Tibial nerve (tissue), 4 donors: Measurements from ENCODE around the gene CRYBB1. TPM values are rescaled to one million over a fixed set of nuclear protein-coding genes. Genes with fewer than 3 reads are reported as not detected.

Source experiments
- DNase-seq, 2 donors: peaks; one replicate each; pipeline ENCODE4 v3.0.0-alpha.2; 2019; ENCODE audit warnings: low spot score in 2 of 2
- H3K27ac ChIP-seq, 4 donors: fragments of 200-600 bp; sonication (generic) in 3 of 4; one replicate each; pipeline ENCODE4 v1.5.1; 2017 to 2019; ENCODE audit warnings: mild to moderate bottlenecking in 1 of 4
- H3K27me3 ChIP-seq, 2 donors: fragments of 200-600 bp; sonication (generic) in 1 of 2; one replicate each; pipeline versions ENCODE4 v1.5.1 to v1.6.0; 2017 to 2019
- H3K36me3 ChIP-seq, 3 donors: fragments of 200-600 bp; sonication (generic); one replicate each; pipeline ENCODE4 v1.5.1; 2018 to 2019
- H3K4me1 ChIP-seq, 4 donors: fragments of 200-600 bp; sonication (generic) in 3 of 4; one replicate each; pipeline ENCODE4 v1.5.1; 2017 to 2019
- H3K4me3 ChIP-seq, 4 donors: fragments of 200-600 bp; sonication (generic) in 3 of 4; one replicate each; pipeline ENCODE4 v1.5.1; 2017 to 2019; ENCODE audit warnings: mild to moderate bottlenecking in 1 of 4, moderate library complexity in 1 of 4
- H3K9me3 ChIP-seq, 4 donors: fragments of 200-600 bp; sonication (generic) in 3 of 4; one replicate each; pipeline ENCODE4 v1.5.1; 2017 to 2019
- CTCF ChIP-seq, 5 experiments: fragments of 200-600 bp in 3 of 5; fragments of 450-650 bp in 2 of 5; sonication (generic) in 3 of 5; IDR thresholded peaks; one replicate each; pipeline ENCODE4 v1.5.1; 2016 to 2019; ENCODE audit warnings: antibody characterized with exemption in 5 of 5, mild to moderate bottlenecking in 3 of 5, moderate library complexity in 2 of 5
- EP300 ChIP-seq, 2 donors: sonication (generic); formaldehyde crosslinking; IDR thresholded peaks; one replicate each; pipeline ENCODE4 v1.6.1; 2017; ENCODE audit warnings: antibody characterized with exemption in 2 of 2, mild to moderate bottlenecking in 1 of 2
- POLR2A ChIP-seq, 2 donors: fragments of 450-650 bp; IDR thresholded peaks; one replicate each; pipeline ENCODE4 v1.6.1; 2017; ENCODE audit warnings: antibody characterized with exemption in 2 of 2, mild to moderate bottlenecking in 2 of 2, moderate library complexity in 2 of 2
- WGBS, 2 donors: methylation state at CpG; one replicate each; pipeline ENCODE4 v1.1.5; 2018; 5-methylcytosine and 5-hydroxymethylcytosine counted together
- total RNA-seq, 4 donors: library from RNA; depleted of rRNA; stranded (reverse); fragments of >200 nt; gene quantifications; one replicate each; pipeline ENCODE4 v1.1.0, GENCODE V29; 2016

Gene CRYBB1
- total RNA-seq, 4 donors from 2014 or later = 0.84 to 4.8 (median 1.8) TPM

- no peak for DNase-seq
- H3K36me3 ChIP-seq = no peaks in the 10 kb centered on the region
- peaks cover 0 to 9% of the 10 kb centered on the region in 2 donors for H3K27me3 ChIP-seq
- no peak overlapping the region for H3K27ac ChIP-seq
- WGBS, 2 donors = 20 to 25% methylated on average over 2 of the region's 2 CpGs
- H3K4me1 ChIP-seq = no peaks in the 10 kb centered on the region
- no peak overlapping the region for H3K4me3 ChIP-seq
- TF ChIP-seq EP300 (IDR thresholded peaks at IDR 0.05) = no peak
- no peak for TF ChIP-seq CTCF (IDR thresholded peaks at IDR 0.05)
- no peak for TF ChIP-seq POLR2A (IDR thresholded peaks at IDR 0.05)
- H3K9me3 ChIP-seq = no peaks in the 10 kb centered on the region
These were observed 9.7 kb downstream of the CRYBB1 start for GRCh38 chr22:26608129-26608528.

- no peak overlapping the region for H3K27ac ChIP-seq
- DNase-seq = no peak
- no peaks in the 10 kb centered on the region for H3K9me3 ChIP-seq
- TF ChIP-seq CTCF (IDR thresholded peaks at IDR 0.05) = no peak
- TF ChIP-seq POLR2A (IDR thresholded peaks at IDR 0.05) = no peak
- TF ChIP-seq EP300 (IDR thresholded peaks at IDR 0.05) = no peak
- WGBS, 2 donors = 88 to 91% methylated on average over 4 of the region's 4 CpGs
- H3K36me3 ChIP-seq = no peaks in the 10 kb centered on the region
- no peak overlapping the region for H3K4me3 ChIP-seq
- no peaks in the 10 kb centered on the region for H3K27me3 ChIP-seq
- no peaks in the 10 kb centered on the region for H3K4me1 ChIP-seq
These were observed 11.2 kb downstream of the CRYBB1 start for GRCh38 chr22:26606611-26607010.

- Histone ChIP-seq H3K9me3 (no peaks in the 10 kb centered on the region), H3K27me3 (no peaks in the 10 kb centered on the region), H3K4me3 (no peak overlapping the region), H3K27ac (no peak overlapping the region), H3K4me1 (no peaks in the 10 kb centered on the region), H3K36me3 (no peaks in the 10 kb centered on the region)
- no peak for TF ChIP-seq CTCF (IDR thresholded peaks at IDR 0.05)
- no peak for TF ChIP-seq POLR2A (IDR thresholded peaks at IDR 0.05)
- TF ChIP-seq EP300 (IDR thresholded peaks at IDR 0.05) = no peak
- no peak for DNase-seq
- 76 to 78% methylated on average over 1 of the region's 1 CpG for WGBS, 2 donors
These were observed 13.5 kb downstream of the CRYBB1 start for GRCh38 chr22:26604368-26604767.

- TF ChIP-seq POLR2A (IDR thresholded peaks at IDR 0.05) = no peak
- TF ChIP-seq CTCF (IDR thresholded peaks at IDR 0.05) = no peak
- TF ChIP-seq EP300 (IDR thresholded peaks at IDR 0.05) = no peak
- 73 to 78% methylated on average over 4 of the region's 4 CpGs for WGBS, 2 donors
- DNase-seq = no peak
These were observed 15.7 kb downstream of the CRYBB1 start for GRCh38 chr22:26602127-26602526.

GRCh38 chr22:26601726-26602125, 16.1 kb downstream of the CRYBB1 start:
- Histone ChIP-seq H3K4me3 (no peak overlapping the region), H3K27me3 (no peaks in the 10 kb centered on the region), H3K4me1 (no peaks in the 10 kb centered on the region), H3K27ac (no peak overlapping the region), H3K36me3 (no peaks in the 10 kb centered on the region), H3K9me3 (no peaks in the 10 kb centered on the region)
- no peak for DNase-seq
- 80 to 85% methylated on average over 12 of the region's 12 CpGs for WGBS, 2 donors
- TF ChIP-seq CTCF (IDR thresholded peaks at IDR 0.05) (no peak), EP300 (IDR thresholded peaks at IDR 0.05) (no peak), POLR2A (IDR thresholded peaks at IDR 0.05) (no peak)

More at GRCh38 chr22:26602127-26602526, 15.7 kb downstream of the CRYBB1 start:
- no peak overlapping the region for H3K4me3 ChIP-seq
- H3K4me1 ChIP-seq = no peaks in the 10 kb centered on the region
- H3K36me3 ChIP-seq = no peaks in the 10 kb centered on the region
- no peaks in the 10 kb centered on the region for H3K27me3 ChIP-seq
- H3K9me3 ChIP-seq = no peaks in the 10 kb centered on the region
- H3K27ac ChIP-seq = no peak overlapping the region
